ENCODE data around the gene IZUMO1.

Gene IZUMO1

GRCh38 chr19:48756686-48757085 is 10.0 kb upstream of the IZUMO1 start:
- no peak for DNase-seq

- no peak for DNase-seq
Measured at GRCh38 chr19:48756212-48756611, 9.5 kb upstream of the IZUMO1 start.

- no peak for DNase-seq
Measured at GRCh38 chr19:48755787-48756186, 9.1 kb upstream of the IZUMO1 start.

GRCh38 chr19:48755084-48755641 is 8.5 kb upstream of the IZUMO1 start, which contains the start of gene FGF21:
TSS of gene FGF21 (plus strand) at chr19:48755524. CDS start at chr19:48756237, 713 bp downstream.
- DNase-seq: no peak

- DNase-seq: no peak
Measured at GRCh38 chr19:48752496-48753365, 6.0 kb upstream of the IZUMO1 start, which contains the start of gene FUT1. TSS of gene FUT1 (minus strand) at chr19:48752641. CDS start at chr19:48751281, 1,360 bp downstream.

GRCh38 chr19:48751845-48752495 is 5.3 kb upstream of the IZUMO1 start:
- DNase-seq: no peak

- no peak for DNase-seq
Measured at GRCh38 chr19:48750771-48751504, 4.2 kb upstream of the IZUMO1 start.

- no peak for DNase-seq
Measured at GRCh38 chr19:48750351-48750750, 3.6 kb upstream of the IZUMO1 start.

GRCh38 chr19:48749571-48750198 is 3.0 kb upstream of the IZUMO1 start:
- DNase-seq: no peak

GRCh38 chr19:48746110-48746509 is 599 bp downstream of the IZUMO1 start:
- no peak for DNase-seq

- DNase-seq: no peak
Measured at GRCh38 chr19:48745208-48745995, 1.3 kb downstream of the IZUMO1 start.

GRCh38 chr19:48742096-48742495 is 4.6 kb downstream of the IZUMO1 start:
- no peak for DNase-seq

GRCh38 chr19:48741129-48741999 is 5.3 kb downstream of the IZUMO1 start:
- peak; percentile 46 for DNase-seq

GRCh38 chr19:48740164-48740972 is 6.3 kb downstream of the IZUMO1 start, which contains the start of gene RASIP1:
TSS of gene RASIP1 (minus strand) at chr19:48740610. CDS start at chr19:48740282, 328 bp downstream.
- DNase-seq: no peak

- DNase-seq: no peak
Measured at GRCh38 chr19:48739404-48740163, 7.1 kb downstream of the IZUMO1 start.

- DNase-seq: peak; percentile 89
Measured at GRCh38 chr19:48738557-48739403, 7.9 kb downstream of the IZUMO1 start.

- no peak for DNase-seq
Measured at GRCh38 chr19:48737360-48737998, 9.2 kb downstream of the IZUMO1 start.
